CD4-positive, alpha-beta T cell (primary cell): ENCODE results near the gene SUB1. TPM values are rescaled to one million over a fixed set of nuclear protein-coding genes. Genes with fewer than 3 reads are reported as not detected.
A peak's percentile ranks its signal among the peaks of the same experiment; 100 is the strongest.

Source experiments
- ATAC-seq: fragments of 200-7000 bp; cut with Tn5 transposase; one replicate; pipeline ENCODE4 v1.10.0; 2022; ENCODE audit warnings: mild to moderate bottlenecking; ENCODE audit not compliant: poor library complexity
- CTCF ChIA-PET: fragments of 350-600 bp; sonication (Branson Sonifier 250); formaldehyde crosslinking; loops from one replicate; lab custom pipeline; 2021; ENCODE audit warnings: antibody characterized with exemption, inconsistent platforms; lab: Charles Lee
- POLR2A ChIA-PET: fragments of 350-600 bp; sonication (Branson Sonifier 250); formaldehyde crosslinking; loops from one replicate; lab custom pipeline; 2021; ENCODE audit warnings: antibody characterized with exemption, inconsistent platforms; lab: Charles Lee
- DNase-seq, 14 experiments: peaks; one replicate each; pipeline ENCODE4 v3.0.0-alpha.2; 2013 to 2020; ENCODE audit warnings: mixed read lengths in 2 of 14
- H3K27ac ChIP-seq, 2 donors: one replicate each; pipeline versions ENCODE4 v1.5.1 to v1.7.0; 2013; ENCODE audit warnings: low read length in 2 of 2, low read depth in 1 of 2, mild to moderate bottlenecking in 1 of 2
- H3K27me3 ChIP-seq, 2 experiments: 1 replicate in 1 of 2; 2 replicates in 1 of 2; pipeline versions ENCODE4 v1.6.1 to v1.7.0; 2013; ENCODE audit warnings: low read length in 2 of 2, control low read depth in 1 of 2, mild to moderate bottlenecking in 1 of 2, moderate library complexity in 1 of 2; ENCODE audit not compliant: insufficient read depth in 2 of 2, control insufficient read depth in 1 of 2
- H3K36me3 ChIP-seq: one replicate; pipeline ENCODE4 v1.6.1; 2013; ENCODE audit warnings: low read length, control low read depth; ENCODE audit not compliant: insufficient read depth
- H3K4me1 ChIP-seq: one replicate; pipeline ENCODE4 v1.6.1; 2013; ENCODE audit warnings: low read length, control low read depth; ENCODE audit not compliant: insufficient read depth
- H3K4me3 ChIP-seq: one replicate; pipeline ENCODE4 v1.5.1; 2013; ENCODE audit warnings: mild to moderate bottlenecking, low read length, moderate library complexity
- H3K9me3 ChIP-seq, 2 experiments: 1 replicate in 1 of 2; 2 replicates in 1 of 2; pipeline versions ENCODE4 v1.6.1 to v1.7.0; 2013; ENCODE audit warnings: low read length in 2 of 2, mild to moderate bottlenecking in 2 of 2, control low read depth in 1 of 2, moderate library complexity in 1 of 2; ENCODE audit not compliant: control insufficient read depth in 1 of 2, insufficient read depth in 1 of 2
- H3K27ac Mint-ChIP-seq: one replicate; pipeline ENCODE4 v1.8.0; 2020; ENCODE audit warnings: mixed read lengths
- H3K27me3 Mint-ChIP-seq: one replicate; pipeline ENCODE4 v1.8.0; 2021; ENCODE audit warnings: mixed read lengths
- H3K36me3 Mint-ChIP-seq: one replicate; pipeline ENCODE4 v1.8.0; 2021; ENCODE audit warnings: low read depth, mixed read lengths
- H3K4me1 Mint-ChIP-seq: one replicate; pipeline ENCODE4 v1.8.0; 2021; ENCODE audit warnings: low read depth, mixed read lengths
- H3K4me3 Mint-ChIP-seq: one replicate; pipeline ENCODE4 v1.8.0; 2020; ENCODE audit warnings: mild to moderate bottlenecking, mixed read lengths
- H3K9me3 Mint-ChIP-seq: one replicate; pipeline ENCODE4 v1.8.0; 2020; ENCODE audit warnings: mixed read lengths
- intact Hi-C, 2 experiments: fragments of 100-400 bp; cut with DNase I in 1 of 2; cut with micrococcal nuclease in 1 of 2; formaldehyde crosslinking; loops; one replicate each; pipeline versions ENCODE4 v1.15.1 to v1.9.0; 2023 to 2025; cut with DNase I, micrococcal nuclease
- total RNA-seq, 174 experiments: library from RNA in 2 of 174; stranded (reverse) in 2 of 174; gene quantifications; one replicate each; pipeline ENCODE4 v1.2.3 and lab custom pipeline; 2021 to 2026
- TF ChIP-seq, protein P1 (sequence below): fragments of 200-600 bp; IDR thresholded peaks from one replicate; pipeline ENCODE4 v1.8.0; 2022; ENCODE audit warnings: antibody characterized with exemption, mild to moderate bottlenecking

Gene SUB1
- total RNA-seq, 2 experiments from 2014 or later, result 327 to 344 TPM

DNA sequence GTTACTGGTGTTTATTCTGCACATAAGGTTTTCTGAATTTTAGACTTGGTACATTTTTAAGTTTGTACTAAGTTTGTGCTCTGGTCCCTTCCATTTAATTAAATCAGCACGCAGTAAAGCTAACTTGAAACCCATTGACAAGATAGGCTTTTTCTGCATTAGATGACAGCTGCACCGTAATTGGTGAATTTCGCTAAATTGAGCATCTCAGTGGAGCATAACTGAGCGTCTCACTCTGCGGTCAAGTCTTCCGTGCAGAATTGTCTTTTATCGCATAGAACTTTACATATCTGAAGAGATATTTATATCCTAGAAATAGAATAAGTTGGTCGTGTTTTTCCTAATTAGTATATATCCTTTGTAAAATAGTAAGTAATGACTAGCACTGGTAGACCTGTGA lies 4.1 kb downstream of the SUB1 start:
- ATAC-seq, result no peak
- TF ChIP-seq, protein P1, sequence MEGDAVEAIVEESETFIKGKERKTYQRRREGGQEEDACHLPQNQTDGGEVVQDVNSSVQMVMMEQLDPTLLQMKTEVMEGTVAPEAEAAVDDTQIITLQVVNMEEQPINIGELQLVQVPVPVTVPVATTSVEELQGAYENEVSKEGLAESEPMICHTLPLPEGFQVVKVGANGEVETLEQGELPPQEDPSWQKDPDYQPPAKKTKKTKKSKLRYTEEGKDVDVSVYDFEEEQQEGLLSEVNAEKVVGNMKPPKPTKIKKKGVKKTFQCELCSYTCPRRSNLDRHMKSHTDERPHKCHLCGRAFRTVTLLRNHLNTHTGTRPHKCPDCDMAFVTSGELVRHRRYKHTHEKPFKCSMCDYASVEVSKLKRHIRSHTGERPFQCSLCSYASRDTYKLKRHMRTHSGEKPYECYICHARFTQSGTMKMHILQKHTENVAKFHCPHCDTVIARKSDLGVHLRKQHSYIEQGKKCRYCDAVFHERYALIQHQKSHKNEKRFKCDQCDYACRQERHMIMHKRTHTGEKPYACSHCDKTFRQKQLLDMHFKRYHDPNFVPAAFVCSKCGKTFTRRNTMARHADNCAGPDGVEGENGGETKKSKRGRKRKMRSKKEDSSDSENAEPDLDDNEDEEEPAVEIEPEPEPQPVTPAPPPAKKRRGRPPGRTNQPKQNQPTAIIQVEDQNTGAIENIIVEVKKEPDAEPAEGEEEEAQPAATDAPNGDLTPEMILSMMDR, result no peak
- no peak for DNase-seq
- Histone ChIP-seq H3K36me3 (peaks cover 58% of the 10 kb centered on the region), H3K4me1 (peaks cover 45% of the 10 kb centered on the region), H3K9me3 (no peaks in the 10 kb centered on the region), H3K27me3 (no peaks in the 10 kb centered on the region), H3K4me3 (no peak overlapping the region), H3K27ac (no peak overlapping the region)
- H3K36me3 Mint-ChIP-seq, result peaks cover 78% of the 10 kb centered on the region
- no peaks in the 10 kb centered on the region for H3K27me3 Mint-ChIP-seq
- H3K4me3 Mint-ChIP-seq, result peak overlapping the region; percentile 39
- intact Hi-C loops, result loop anchor here (1.0 to 10.0 kb wide), 5 partner anchors 100 to 1057 kb away; partner anchors contain the start of genes GOLPH3 (in 2 of the 2), C5orf22 (in 1 of the 2), DROSHA (in 1 of the 2) and MTMR12 (in 1 of the 2)
- ChIA-PET POLR2A (interaction anchor here (0.5 to 4.4 kb wide), 14 partner anchors 15 to 416 kb away, joined by 3 to 26 read pairs (median 4); partner anchors contain the start of genes GOLPH3 and ZFR), CTCF (interaction anchor here (0.9 to 3.7 kb wide), 20 partner anchors 9 to 416 kb away, joined by 3 to 69 read pairs (median 4); partner anchors contain the start of gene ZFR)
- no peaks in the 10 kb centered on the region for H3K9me3 Mint-ChIP-seq
- H3K27ac Mint-ChIP-seq, result peak overlapping the region; percentile 3
- H3K4me1 Mint-ChIP-seq, result peaks cover 84% of the 10 kb centered on the region

DNA sequence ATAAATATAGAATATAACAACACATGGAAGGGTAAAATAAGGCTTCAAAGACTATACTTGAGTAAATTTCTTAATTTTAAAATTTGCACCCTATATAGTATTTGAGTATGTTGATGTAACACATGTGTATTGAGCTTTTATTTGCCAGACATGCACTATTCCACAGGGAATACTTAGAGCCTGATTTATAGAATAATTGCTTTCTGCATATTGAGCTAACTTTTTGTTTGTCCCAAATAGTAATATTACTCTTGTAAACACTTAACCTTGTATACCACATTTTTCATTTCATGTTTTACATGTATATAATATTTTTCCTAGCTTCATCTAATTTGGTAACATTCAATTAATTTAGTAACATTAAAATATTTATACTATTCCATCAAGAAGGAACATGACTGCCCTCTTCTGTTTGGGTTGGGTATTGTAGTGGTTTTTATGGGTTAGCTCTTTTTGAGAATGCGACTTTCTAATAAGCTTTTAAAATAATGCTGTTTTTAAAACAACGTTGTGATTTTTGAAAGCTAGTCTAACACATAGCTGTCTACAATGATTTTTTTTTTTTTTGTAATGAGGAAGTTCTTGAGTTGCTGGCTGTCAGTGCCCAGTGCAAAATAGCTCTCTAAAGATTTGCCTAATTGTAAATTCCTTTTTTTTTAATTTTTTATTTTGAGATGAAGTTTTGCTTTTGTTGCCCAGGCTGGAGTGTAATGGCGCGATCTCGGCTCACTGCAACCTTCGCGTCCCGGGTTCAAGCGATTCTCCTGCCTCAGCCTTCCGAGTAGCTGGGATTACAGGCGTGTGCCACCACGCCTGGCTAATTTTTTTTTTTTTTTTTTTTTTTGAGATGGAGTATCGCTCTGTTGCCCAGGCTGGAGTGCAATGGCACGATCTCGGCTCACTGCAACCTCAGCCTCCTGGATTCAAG lies 4.8 kb downstream of the SUB1 start:
- ChIA-PET CTCF (interaction anchor here (0.6 to 3.7 kb wide), 23 partner anchors 10 to 417 kb away, joined by 3 to 69 read pairs (median 4); partner anchors contain the start of genes GOLPH3 and ZFR), POLR2A (interaction anchor here (0.5 to 4.4 kb wide), 18 partner anchors 11 to 724 kb away, joined by 3 to 26 read pairs (median 4); partner anchors contain the start of genes GOLPH3 and ZFR)
- Histone ChIP-seq H3K4me3 (no peak overlapping the region), H3K9me3 (no peaks in the 10 kb centered on the region), H3K27ac (no peak overlapping the region), H3K4me1 (peaks cover 41% of the 10 kb centered on the region), H3K36me3 (peaks cover 66% of the 10 kb centered on the region), H3K27me3 (no peaks in the 10 kb centered on the region)
- Mint-ChIP-seq H3K9me3 (no peaks in the 10 kb centered on the region), H3K27ac (peak overlapping the region; percentile 68), H3K27me3 (no peaks in the 10 kb centered on the region), H3K36me3 (peaks cover 85% of the 10 kb centered on the region), H3K4me3 (peak overlapping the region; percentile 54), H3K4me1 (peaks cover 84% of the 10 kb centered on the region)
- intact Hi-C loops, result loop anchor here (1.0 to 10.0 kb wide), 6 partner anchors 101 to 1058 kb away; partner anchors contain the start of genes GOLPH3 (in 2 of the 2), C5orf22 (in 1 of the 2), DROSHA (in 1 of the 2) and MTMR12 (in 1 of the 2)
- peak in 7 of 14 experiments; percentile 6 to 83 (median 60) for DNase-seq
- TF ChIP-seq, protein P1, result peak; percentile 82
- no peak for ATAC-seq

DNA sequence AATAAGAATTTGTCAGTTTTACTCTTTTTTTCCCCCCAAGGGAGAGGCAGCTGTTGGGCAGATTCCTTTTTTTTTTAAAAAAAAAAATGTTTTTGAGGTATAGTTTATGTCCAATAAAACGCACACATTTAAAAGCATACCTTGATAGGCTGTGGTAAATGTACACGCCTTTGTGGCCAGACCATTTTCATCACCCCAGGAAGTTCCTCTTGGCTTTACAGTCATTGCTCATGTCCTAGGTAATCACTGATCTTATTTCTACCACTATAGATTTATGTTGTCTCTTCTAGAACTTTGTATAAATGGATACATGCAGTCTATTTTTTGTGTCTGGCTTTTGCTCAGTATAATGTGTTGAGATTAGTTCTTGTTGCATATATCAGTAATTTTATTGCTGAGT lies 9.8 kb downstream of the SUB1 start:
- Histone ChIP-seq H3K27ac (no peak overlapping the region), H3K9me3 (no peaks in the 10 kb centered on the region), H3K4me1 (peaks cover 21% of the 10 kb centered on the region), H3K27me3 (no peaks in the 10 kb centered on the region), H3K4me3 (no peak overlapping the region), H3K36me3 (peaks cover 93% of the 10 kb centered on the region)
- TF ChIP-seq, protein P1, result no peak
- ATAC-seq (no peak), DNase-seq (no peak)
- CTCF ChIA-PET, result no interaction called here
- no peaks in the 10 kb centered on the region for H3K9me3 Mint-ChIP-seq
- peaks cover 95% of the 10 kb centered on the region for H3K36me3 Mint-ChIP-seq
- peaks cover 88% of the 10 kb centered on the region for H3K4me1 Mint-ChIP-seq
- intact Hi-C loops, result loop anchor here in 1 of 2 experiments (5.0 to 10.0 kb wide), 2 partner anchors 210 to 363 kb away; no protein-coding TSS in a partner anchor
- H3K27ac Mint-ChIP-seq, result peak overlapping the region; percentile 78
- peak overlapping the region; percentile 4 for H3K4me3 Mint-ChIP-seq
- H3K27me3 Mint-ChIP-seq, result no peaks in the 10 kb centered on the region
- POLR2A ChIA-PET, result no interaction called here
